ENCODE results near the gene ZNF319. TPM values are rescaled to one million over a fixed set of nuclear protein-coding genes. Genes with fewer than 3 reads are reported as not detected.

ZNF319 gene
- total and polyA plus RNA-seq, 2 donors from 2014 or later = 2.9 to 10.9 TPM

GRCh38 chr16:57958544-57958943 lies 41.9 kb downstream of the ZNF319 start:
- DNase-seq = no peak
- H3K4me1 ChIP-seq (ENCODE audit: control insufficient read depth in 2 of 3, insufficient read depth in 2 of 3, low read depth in 1 of 3, low read length in 3 of 3) = no peaks in the 10 kb centered on the region
- H3K4me3 ChIP-seq (ENCODE audit: low read length in 3 of 3) = no peak overlapping the region
- H3K36me3 ChIP-seq (ENCODE audit: control insufficient read depth in 2 of 3, insufficient read depth in 3 of 3, low read length in 3 of 3) = no peaks in the 10 kb centered on the region
- no peak for FAIRE-seq
- intact Hi-C loops (cut with DNase I) = no loop called here
- H3K27ac ChIP-seq (ENCODE audit: low read depth in 2 of 2, low read length in 2 of 2) = no peak overlapping the region
- TF ChIP-seq CTCF (IDR thresholded peaks at IDR 0.05; ENCODE audit: borderline replicate concordance, extremely low read depth, insufficient read depth) = no peak
- H3K27me3 ChIP-seq (ENCODE audit: control insufficient read depth, insufficient read depth, low read length) = no peaks in the 10 kb centered on the region
- H3K9ac ChIP-seq (ENCODE audit: low read length in 3 of 3) = no peak overlapping the region
- no peaks in the 10 kb centered on the region for H3K9me3 ChIP-seq (ENCODE audit: control insufficient read depth in 2 of 3, insufficient read depth in 1 of 3, low read length in 3 of 3)

GRCh38 chr16:57957673-57958392 lies 42.6 kb downstream of the ZNF319 start:
- no peak for DNase-seq
- H3K36me3 ChIP-seq (ENCODE audit: control insufficient read depth in 2 of 3, insufficient read depth in 3 of 3, low read length in 3 of 3) = no peaks in the 10 kb centered on the region

GRCh38 chr16:57956924-57957672 lies 43.4 kb downstream of the ZNF319 start:
- no peaks in the 10 kb centered on the region for H3K27me3 ChIP-seq (ENCODE audit: control insufficient read depth, insufficient read depth, low read length)
- no peaks in the 10 kb centered on the region for H3K36me3 ChIP-seq (ENCODE audit: control insufficient read depth in 2 of 3, insufficient read depth in 3 of 3, low read length in 3 of 3)
- no peak overlapping the region for H3K9ac ChIP-seq (ENCODE audit: low read length in 3 of 3)
- no peaks in the 10 kb centered on the region for H3K9me3 ChIP-seq (ENCODE audit: control insufficient read depth in 2 of 3, insufficient read depth in 1 of 3, low read length in 3 of 3)
- no peak for FAIRE-seq
- no peak overlapping the region for H3K4me3 ChIP-seq (ENCODE audit: low read length in 3 of 3)
- H3K27ac ChIP-seq (ENCODE audit: low read depth in 2 of 2, low read length in 2 of 2) = no peak overlapping the region
- H3K4me1 ChIP-seq (ENCODE audit: control insufficient read depth in 2 of 3, insufficient read depth in 2 of 3, low read depth in 1 of 3, low read length in 3 of 3) = no peaks in the 10 kb centered on the region
- no peak for TF ChIP-seq CTCF (IDR thresholded peaks at IDR 0.05; ENCODE audit: borderline replicate concordance, extremely low read depth, insufficient read depth)
- intact Hi-C loops (cut with DNase I) = no loop called here
- peak in 1 of 5 donors; percentile 60 for DNase-seq

More at GRCh38 chr16:57957673-57958392, 42.6 kb downstream of the ZNF319 start:
- Histone ChIP-seq H3K9me3 (ENCODE audit: control insufficient read depth in 2 of 3, insufficient read depth in 1 of 3, low read length in 3 of 3) (no peaks in the 10 kb centered on the region), H3K4me3 (ENCODE audit: low read length in 3 of 3) (no peak overlapping the region), H3K27ac (ENCODE audit: low read depth in 2 of 2, low read length in 2 of 2) (no peak overlapping the region), H3K9ac (ENCODE audit: low read length in 3 of 3) (no peak overlapping the region), H3K4me1 (ENCODE audit: control insufficient read depth in 2 of 3, insufficient read depth in 2 of 3, low read depth in 1 of 3, low read length in 3 of 3) (no peaks in the 10 kb centered on the region), H3K27me3 (ENCODE audit: control insufficient read depth, insufficient read depth, low read length) (no peaks in the 10 kb centered on the region)
- FAIRE-seq = no peak
- intact Hi-C loops (cut with DNase I) = no loop called here
- TF ChIP-seq CTCF (IDR thresholded peaks at IDR 0.05; ENCODE audit: borderline replicate concordance, extremely low read depth, insufficient read depth) = no peak
